GM12878 (cell line): ENCODE data around the gene VPS54. TPM values are rescaled to one million over a fixed set of nuclear protein-coding genes. Genes with fewer than 3 reads are reported as not detected.

Experiments used
- ATAC-seq: fragments of 200-7000 bp; cut with Tn5 transposase; 3 replicates; pipeline ENCODE4 v1.9.1; 2020; ENCODE audit warnings: mild to moderate bottlenecking, moderate library complexity
- BruUV-seq: library from RNA; stranded (reverse); fragments of 400-500 nt; replicated peaks from 2 replicates; lab custom pipeline; 2021; lab: Mats Ljungman, UMichigan
- CTCF ChIA-PET: fragments of 300-600 bp; sonication (Branson Sonifier 250); formaldehyde crosslinking; extraction: SDS; loops from one replicate; lab custom pipeline; 2021; ENCODE audit warnings: inconsistent platforms; lab: Yijun Ruan, JAX
- POLR2A ChIA-PET: fragments of 350-600 bp; formaldehyde crosslinking; extraction: SDS; loops from one replicate; lab custom pipeline; 2021; ENCODE audit warnings: inconsistent platforms; lab: Charles Lee
- RAD21 ChIA-PET: fragments of 300-600 bp; sonication (Branson Sonifier 250); formaldehyde crosslinking; loops from one replicate; lab custom pipeline; 2023; ENCODE audit warnings: antibody characterized with exemption; ENCODE audit not compliant: unreplicated experiment; lab: Charles Lee
- SMC1A ChIA-PET: fragments of 300-600 bp; sonication (Branson Sonifier 250); formaldehyde crosslinking; loops from one replicate; lab custom pipeline; 2023; ENCODE audit not compliant: unreplicated experiment, uncharacterized antibody; lab: Charles Lee
- DNase-seq: peaks from one replicate; pipeline ENCODE4 v3.0.0-alpha.2; 2011; ENCODE audit warnings: low read depth, low spot score
- FAIRE-seq: peaks from 3 replicates; lab custom pipeline; 2011; peaks lifted over from hg19 to GRCh38; lab: Jason Lieb, UNC
- H2AFZ ChIP-seq: 2 replicates; pipeline ENCODE4 v1.6.0; 2011; ENCODE audit warnings: low read depth, low read length, control low read depth; ENCODE audit not compliant: control insufficient read depth
- H3K27ac ChIP-seq: 2 replicates; pipeline ENCODE4 v1.5.1; 2011; ENCODE audit warnings: control low read depth; ENCODE audit not compliant: control insufficient read depth, insufficient read depth
- H3K27me3 ChIP-seq, 2 experiments: replicated peaks in 1 of 2; 2 replicates each; pipeline versions ENCODE4 v1.6.0 to v1.6.1; 2011; ENCODE audit warnings: low read length in 1 of 2; ENCODE audit not compliant: control insufficient read depth in 2 of 2, insufficient read depth in 2 of 2
- H3K36me3 ChIP-seq, 2 experiments: 2 replicates each; pipeline ENCODE4 v1.5.1; 2011; ENCODE audit warnings: low read length in 1 of 2; ENCODE audit not compliant: control insufficient read depth in 2 of 2, insufficient read depth in 2 of 2
- H3K4me1 ChIP-seq: 2 replicates; pipeline ENCODE4 v1.6.1; 2011; ENCODE audit warnings: mild to moderate bottlenecking, low read length, moderate library complexity, mixed read lengths; ENCODE audit not compliant: control insufficient read depth, insufficient read depth
- H3K4me2 ChIP-seq: 2 replicates; pipeline ENCODE4 v1.6.0; 2011; ENCODE audit warnings: control low read depth; ENCODE audit not compliant: control insufficient read depth, insufficient read depth
- H3K4me3 ChIP-seq: fragments of 200-600 bp; sonication (generic); 2 replicates; pipeline ENCODE4 v1.5.1; 2016
- H3K79me2 ChIP-seq: 2 replicates; pipeline ENCODE4 v1.6.0; 2011; ENCODE audit warnings: low read length; ENCODE audit not compliant: control insufficient read depth, insufficient read depth
- H3K9ac ChIP-seq: 2 replicates; pipeline ENCODE4 v1.8.0; 2011; ENCODE audit warnings: low read length, control low read depth, mixed read lengths; ENCODE audit not compliant: control insufficient read depth, insufficient read depth
- H3K9me3 ChIP-seq: replicated peaks from 3 replicates; pipeline ENCODE4 v1.5.1; 2011; ENCODE audit warnings: mild to moderate bottlenecking, low read length; ENCODE audit not compliant: control insufficient read depth, insufficient read depth
- H4K20me1 ChIP-seq: 2 replicates; pipeline ENCODE4 v1.6.0; 2011; ENCODE audit not compliant: control insufficient read depth, insufficient read depth
- CBFB ChIP-seq: IDR thresholded peaks from 2 replicates; pipeline ENCODE4 v1.6.1; 2016; ENCODE audit warnings: antibody characterized with exemption, low read depth
- CBX3 ChIP-seq: fragments of 200-600 bp; sonication (generic); IDR thresholded peaks from 2 replicates; pipeline ENCODE4 v1.6.1; 2016; ENCODE audit warnings: low read depth, borderline replicate concordance
- CTCF ChIP-seq, 3 experiments: IDR thresholded peaks in 2 of 3; conservative IDR thresholded peaks in 1 of 3; 2 replicates each; pipeline ENCODE4 v1.5.1; 2011; ENCODE audit warnings: low read depth in 3 of 3, low read length in 3 of 3, mild to moderate bottlenecking in 3 of 3, control low read depth in 2 of 3, moderate library complexity in 2 of 3, inconsistent platforms in 1 of 3, mixed read lengths in 1 of 3; ENCODE audit not compliant: control insufficient read depth in 2 of 3, insufficient read depth in 1 of 3; ENCODE audit errors: extremely low read depth in 1 of 3
- E2F8 ChIP-seq: fragments of 450-650 bp; IDR thresholded peaks from 2 replicates; pipeline ENCODE4 v1.6.1; 2018; ENCODE audit warnings: mild to moderate bottlenecking, low read depth, moderate library complexity; ENCODE audit not compliant: partially characterized antibody
- E4F1 ChIP-seq: fragments of 450-650 bp; IDR thresholded peaks from 2 replicates; pipeline ENCODE4 v1.6.1; 2018; ENCODE audit warnings: borderline replicate concordance, mild to moderate bottlenecking; ENCODE audit not compliant: partially characterized antibody
- EGR1 ChIP-seq, 2 experiments: IDR thresholded peaks; 1 replicate in 1 of 2; 2 replicates in 1 of 2; pipeline ENCODE4 v1.6.1; 2011 to 2012; ENCODE audit warnings: low read depth in 2 of 2, low read length in 2 of 2, borderline replicate concordance in 1 of 2, mild to moderate bottlenecking in 1 of 2, moderate library complexity in 1 of 2
- ESRRA ChIP-seq: IDR thresholded peaks from 2 replicates; pipeline ENCODE4 v1.6.1; 2012; ENCODE audit warnings: mild to moderate bottlenecking, low read length, improper control_type of control experiment
- JUND ChIP-seq: IDR thresholded peaks from 2 replicates; pipeline ENCODE4 v1.6.1; 2012; ENCODE audit warnings: low read depth, mild to moderate bottlenecking, low read length, improper control_type of control experiment, moderate library complexity
- KDM1A ChIP-seq: fragments of 200-600 bp; sonication (generic); IDR thresholded peaks from 2 replicates; pipeline ENCODE4 v1.6.1; 2016; ENCODE audit warnings: borderline replicate concordance
- NBN ChIP-seq: fragments of 450-650 bp; IDR thresholded peaks from 2 replicates; pipeline ENCODE4 v1.6.1; 2016
- NFIC ChIP-seq: IDR thresholded peaks from 2 replicates; pipeline ENCODE4 v1.6.1; 2012; ENCODE audit warnings: low read depth, mild to moderate bottlenecking, inconsistent platforms, low read length, moderate library complexity
- RFX5 ChIP-seq: IDR thresholded peaks from 2 replicates; pipeline ENCODE4 v1.6.1; 2011; ENCODE audit warnings: low read depth, low read length, improper control_type of control experiment
- SMAD1 ChIP-seq: fragments of 450-650 bp; IDR thresholded peaks from 2 replicates; pipeline ENCODE4 v1.6.1; 2018; ENCODE audit warnings: mild to moderate bottlenecking, low read depth; ENCODE audit not compliant: partially characterized antibody
- SMC3 ChIP-seq: IDR thresholded peaks from 2 replicates; pipeline ENCODE4 v1.6.1; 2011; ENCODE audit warnings: low read length, improper control_type of control experiment, borderline replicate concordance
- TCF3 ChIP-seq: IDR thresholded peaks from 2 replicates; pipeline ENCODE4 v1.6.1; 2012; ENCODE audit warnings: low read depth, mild to moderate bottlenecking, low read length, borderline replicate concordance; ENCODE audit not compliant: insufficient read depth
- ZNF622 ChIP-seq: fragments of 450-650 bp; IDR thresholded peaks from 2 replicates; pipeline ENCODE4 v1.6.1; 2017; ENCODE audit warnings: mild to moderate bottlenecking, inconsistent platforms
- WGBS: methylation state at CpG from one replicate; pipeline ENCODE4 v1.1.6; 2016; ENCODE audit warnings: low lambda C conversion rate; ENCODE audit not compliant: insufficient replicate concordance, insufficient coverage; ENCODE audit errors: missing lambda C conversion rate; 5-methylcytosine and 5-hydroxymethylcytosine counted together
- in situ Hi-C: fragments of 300-500 bp; cut with MboI; formaldehyde crosslinking; loops from 9 replicates; pipeline ENCODE4 v1.14.3; 2018; ENCODE audit warnings: mixed read lengths
- intact Hi-C: fragments of 100-400 bp; cut with micrococcal nuclease; formaldehyde crosslinking; loops from one replicate; pipeline ENCODE4 v1.14.2; 2022; ENCODE audit not compliant: unreplicated experiment
- polyA plus RNA-seq, 11 experiments: library from polyadenylated mRNA; depleted of rRNA in 4 of 11; unstranded in 6 of 11; stranded (reverse) in 5 of 11; fragments of >200 nt; fragmentation: Nextera tagmentation in 4 of 11; fragmentation: Illumina TruSeq in 1 of 11; extraction: Ambion mirVana in 4 of 11; extraction: Trizol in 1 of 11; gene quantifications; 1 replicate in 1 of 11; 2 replicates in 10 of 11; pipeline versions ENCODE4 v1.2.1 to v1.2.3, GENCODE V29; 2011 to 2016; ENCODE audit warnings: inconsistent platforms in 2 of 11, missing spikeins in 2 of 11, low read depth in 1 of 11
- total RNA-seq, 4 experiments: library from RNA; depleted of rRNA in 3 of 4; stranded (reverse); fragments of >200 nt in 3 of 4; fragmentation: Illumina TruSeq in 1 of 4; extraction: Trizol in 1 of 4; gene quantifications; 2 replicates each; pipeline versions ENCODE4 v1.2.1 to v1.2.3, GENCODE V29; 2013 to 2021

Gene VPS54
- total and polyA plus RNA-seq, 10 of the 15 experiments (the other 5 are each of a cell fraction or from before 2014, with no cell fraction given) = 1.6 to 16.2 (median 9.3) TPM

- Histone ChIP-seq H2AFZ (no peak overlapping the region), H3K27me3 (no peaks in the 10 kb centered on the region), H4K20me1 (no peaks in the 10 kb centered on the region), H3K79me2 (no peaks in the 10 kb centered on the region), H3K27ac (no peak overlapping the region), H3K4me1 (no peaks in the 10 kb centered on the region), H3K4me2 (no peak overlapping the region), H3K9me3 (no peaks in the 10 kb centered on the region), H3K9ac (no peak overlapping the region), H3K36me3 (peaks cover 9 to 27% of the 10 kb centered on the region in 2 experiments), H3K4me3 (no peak overlapping the region)
- in situ Hi-C loops = no loop called here
- CTCF ChIA-PET = interaction anchor here (0.6 to 1.8 kb wide), 8 partner anchors 8 to 1941 kb away, joined by 3 to 20 read pairs (median 6); no protein-coding TSS in a partner anchor
- 100% methylated on average over 6 of the region's 6 CpGs for WGBS
- RAD21 ChIA-PET = interaction anchor here (1.7 kb wide), 1 partner anchor 190 kb away, joined by 8 read pairs; no protein-coding TSS in a partner anchor
- POLR2A ChIA-PET = no interaction called here
- intact Hi-C loops = loop anchor here (1.0 kb wide), 1 partner anchor 196 kb away; no protein-coding TSS in a partner anchor
- peak; percentile 94 for ATAC-seq
- DNase-seq = peak; percentile 8
- SMC1A ChIA-PET = no interaction called here
- BruUV-seq = no TSS peak
- FAIRE-seq = no peak
- TF ChIP-seq SMAD1 = no peak
- no peak for TF ChIP-seq RFX5
- peak; percentile 68; the same call in 1 of the 2 replicates for TF ChIP-seq SMC3
- TF ChIP-seq JUND = no peak
- TF ChIP-seq KDM1A = no peak
- no peak for TF ChIP-seq TCF3
- no peak for TF ChIP-seq CBX3
- TF ChIP-seq NFIC = no peak
- TF ChIP-seq CBFB = no peak
- no peak for TF ChIP-seq ZNF622
- TF ChIP-seq ESRRA = no peak
- TF ChIP-seq E4F1 = no peak
- TF ChIP-seq EGR1 (IDR thresholded peaks at IDR 0.05; ENCODE audit: borderline replicate concordance in 1 of 2, low read depth in 2 of 2, low read length in 2 of 2) = no peak
- no peak for TF ChIP-seq NBN
- TF ChIP-seq E2F8 = no peak
- peak; percentile 65 to 79 (median 79); a peak in 5 of 6 replicates for TF ChIP-seq CTCF (IDR thresholded peaks at IDR 0.05 in 2 of 3, conservative IDR thresholded peaks at IDR 0.05 in 1 of 3; ENCODE audit: control insufficient read depth in 2 of 3, extremely low read depth in 1 of 3, insufficient read depth in 1 of 3, low read depth in 3 of 3, low read length in 3 of 3)
Observed at GRCh38 chr2:63888490-63889402, 130.5 kb downstream of the VPS54 start.
